ENCODE results near the gene AADAC. TPM values are rescaled to one million over a fixed set of nuclear protein-coding genes. Genes with fewer than 3 reads are reported as not detected.

The AADAC gene
- total and polyA plus RNA-seq, 11 donors = 3.0 TPM; not detected in 10

- TF ChIP-seq POLR2A (IDR thresholded peaks at IDR 0.05) (no peak), CTCF (IDR thresholded peaks at IDR 0.05) (no peak)
- no peak for ATAC-seq
- intact Hi-C loops (cut with DNase I) = no loop called here
- Histone ChIP-seq H3K4me3 (no peak overlapping the region), H3K36me3 (no peaks in the 10 kb centered on the region), H3K4me1 (no peaks in the 10 kb centered on the region), H3K9me3 (peaks cover 0 to 8% (median 0%) of the 10 kb centered on the region in 12 donors), H3K27me3 (no peaks in the 10 kb centered on the region), H3K27ac (no peak overlapping the region)
- 72 to 80% (median 74%) methylated on average over 3 of the region's 3 CpGs for WGBS, 4 donors
- DNase-seq = no peak
Measured at GRCh38 chr3:151827816-151828215, 13.9 kb downstream of the AADAC start.

GRCh38 chr3:151835751-151836525 is 22.0 kb downstream of the AADAC start:
- H3K27me3 ChIP-seq = no peaks in the 10 kb centered on the region
- intact Hi-C loops (cut with DNase I) = loop anchor here (5.0 to 10.0 kb wide), 9 partner anchors 81 to 669 kb away; partner anchors contain the start of gene IGSF10 (in 1 of the 10)
- ATAC-seq (peak in 1 of 4 donors; percentile 41), DNase-seq (no peak)
- no peaks in the 10 kb centered on the region for H3K9me3 ChIP-seq
- TF ChIP-seq POLR2A (IDR thresholded peaks at IDR 0.05) = no peak
- peaks cover 0 to 16% (median 4%) of the 10 kb centered on the region in 12 donors for H3K4me1 ChIP-seq
- H3K4me3 ChIP-seq = no peak overlapping the region
- H3K36me3 ChIP-seq = no peaks in the 10 kb centered on the region
- WGBS, 4 donors = 68 to 75% (median 70%) methylated on average over 5 of the region's 5 CpGs
- H3K27ac ChIP-seq = peak overlapping the region in 1 of 12 donors; percentile 7

- H3K9me3 ChIP-seq = no peaks in the 10 kb centered on the region
- peaks cover 0 to 16% (median 4%) of the 10 kb centered on the region in 12 donors for H3K4me1 ChIP-seq
- H3K4me3 ChIP-seq = no peak overlapping the region
- intact Hi-C loops (cut with DNase I) = loop anchor here (5.0 to 10.0 kb wide), 9 partner anchors 80 to 670 kb away; partner anchors contain the start of gene IGSF10 (in 1 of the 10)
- ATAC-seq (peak in 2 of 4 donors; percentile 45 to 61), DNase-seq (no peak)
- H3K36me3 ChIP-seq = no peaks in the 10 kb centered on the region
- TF ChIP-seq CTCF (IDR thresholded peaks at IDR 0.05) = no peak
- TF ChIP-seq POLR2A (IDR thresholded peaks at IDR 0.05) = no peak
- no peaks in the 10 kb centered on the region for H3K27me3 ChIP-seq
- H3K27ac ChIP-seq = peak overlapping the region in 3 of 12 donors; percentile 7 to 36 (median 33)
- 34 to 62% (median 51%) methylated on average over 4 of the region's 4 CpGs for WGBS, 4 donors
Measured at GRCh38 chr3:151837057-151837456, 23.1 kb downstream of the AADAC start.

- Histone ChIP-seq H3K27ac (no peak overlapping the region), H3K9me3 (no peaks in the 10 kb centered on the region), H3K36me3 (no peaks in the 10 kb centered on the region), H3K4me3 (peak overlapping the region in 10 of 12 donors; percentile 17 to 45 (median 30)), H3K27me3 (no peaks in the 10 kb centered on the region), H3K4me1 (peaks cover 0 to 16% (median 4%) of the 10 kb centered on the region in 12 donors)
- intact Hi-C loops (cut with DNase I) = loop anchor here (1.0 to 10.0 kb wide), 11 partner anchors 79 to 671 kb away; partner anchors contain the start of gene IGSF10 (in 1 of the 10)
- peak; percentile 73 to 91 (median 81) for ATAC-seq
- peak in 2 of 5 donors; percentile 57 to 64 for DNase-seq
- WGBS, 4 donors = 54 to 58% (median 55%) methylated on average over 19 of the region's 19 CpGs
- TF ChIP-seq POLR2A (IDR thresholded peaks at IDR 0.05) (no peak), CTCF (IDR thresholded peaks at IDR 0.05) (peak; percentile 64 to 91 (median 83))
Measured at GRCh38 chr3:151838574-151839312, 24.8 kb downstream of the AADAC start.

All from heart left ventricle (tissue), 16 donors.